Hepatic stellate cell (primary cell): Measurements from ENCODE around the gene RABGAP1L.

Experiments
- DNase-seq: peaks from one replicate; pipeline ENCODE4 v3.0.0; 2011; ENCODE audit warnings: low spot score

Gene RABGAP1L

DNA sequence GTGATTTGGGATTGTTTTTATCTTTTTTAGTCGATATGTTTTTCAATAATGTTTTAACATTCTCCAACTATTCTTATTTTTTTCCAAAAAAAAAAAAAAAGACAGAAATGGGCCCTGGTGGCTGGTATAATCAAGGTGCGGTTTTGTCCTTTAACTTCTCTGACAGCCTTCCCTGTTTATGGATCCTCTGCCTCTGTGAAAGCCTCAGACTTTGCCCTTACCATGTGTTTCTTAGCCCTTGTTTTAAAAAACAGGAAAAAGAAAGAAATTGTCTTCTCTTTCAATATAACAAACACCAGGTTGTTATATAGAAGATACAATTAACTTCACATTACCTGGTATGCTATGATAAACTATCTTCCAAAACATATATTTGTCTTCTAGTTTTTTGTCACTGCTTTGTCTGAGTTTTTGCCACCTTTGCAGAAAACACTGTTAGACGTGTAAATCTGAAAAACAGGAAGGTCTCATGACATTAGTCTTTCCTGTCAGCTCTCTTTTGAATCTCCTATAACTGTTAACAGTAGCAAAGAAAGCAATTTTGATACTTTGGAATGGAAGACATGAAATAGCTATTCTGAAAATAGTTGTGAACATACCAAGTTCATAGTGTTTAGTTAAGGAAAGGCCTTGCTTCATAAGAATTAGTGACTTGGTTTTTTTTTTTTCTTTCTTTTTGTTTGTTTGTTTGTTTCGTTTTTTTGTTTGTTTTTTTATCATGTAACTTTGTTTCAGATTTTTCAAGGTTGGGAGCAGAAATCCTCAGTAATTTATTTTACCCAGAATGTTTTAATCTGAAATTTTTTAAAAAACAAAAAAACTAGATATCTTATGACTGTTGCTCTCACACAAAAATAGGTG is 808.8 kb downstream of the RABGAP1L start:
- DNase-seq, result no peak

GRCh38 chr1:174968750-174969244 is 809.5 kb downstream of the RABGAP1L start:
- DNase-seq, result peak; percentile 14

DNA sequence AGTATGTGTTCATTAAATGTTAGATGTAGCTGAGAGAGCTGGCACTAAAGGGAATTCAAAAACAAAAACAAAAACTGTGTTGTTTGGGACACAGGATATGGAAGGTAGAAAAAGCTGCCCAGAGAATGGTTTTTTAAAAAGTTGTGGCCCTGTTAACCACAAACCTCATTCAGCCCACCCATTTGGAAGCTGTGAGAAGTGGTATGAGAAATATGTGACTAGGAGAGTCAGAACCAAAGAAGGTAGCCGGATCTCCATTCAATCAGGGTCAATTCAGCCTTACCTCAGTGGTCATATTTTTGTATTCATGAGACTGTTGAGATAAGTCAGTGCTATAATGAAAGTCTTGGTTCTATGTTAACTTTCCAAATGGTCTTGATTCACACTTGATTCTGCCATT is 810.7 kb downstream of the RABGAP1L start:
- DNase-seq, result no peak

GRCh38 chr1:174971466-174971865 is 812.1 kb downstream of the RABGAP1L start:
- DNase-seq, result no peak

DNA sequence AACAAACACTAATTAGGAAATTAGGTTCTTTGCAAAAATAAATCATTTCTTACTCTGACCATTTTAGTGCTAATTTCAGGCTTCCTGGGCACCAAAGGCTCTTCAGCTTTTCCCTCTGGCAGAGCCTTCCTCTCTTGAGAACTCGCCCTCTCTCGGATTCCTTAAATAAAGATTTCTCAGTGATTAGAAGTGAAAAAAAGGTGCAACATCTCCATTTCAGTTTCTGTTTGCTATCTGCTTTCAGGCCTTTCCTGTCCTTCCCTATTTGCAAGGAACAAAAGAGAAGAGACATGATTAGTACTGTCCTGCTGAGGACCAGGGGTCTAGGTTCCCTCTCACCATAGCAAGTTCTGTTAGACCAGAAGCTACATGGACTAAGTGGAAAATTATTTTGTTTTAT is 812.6 kb downstream of the RABGAP1L start:
- DNase-seq, result no peak

DNA sequence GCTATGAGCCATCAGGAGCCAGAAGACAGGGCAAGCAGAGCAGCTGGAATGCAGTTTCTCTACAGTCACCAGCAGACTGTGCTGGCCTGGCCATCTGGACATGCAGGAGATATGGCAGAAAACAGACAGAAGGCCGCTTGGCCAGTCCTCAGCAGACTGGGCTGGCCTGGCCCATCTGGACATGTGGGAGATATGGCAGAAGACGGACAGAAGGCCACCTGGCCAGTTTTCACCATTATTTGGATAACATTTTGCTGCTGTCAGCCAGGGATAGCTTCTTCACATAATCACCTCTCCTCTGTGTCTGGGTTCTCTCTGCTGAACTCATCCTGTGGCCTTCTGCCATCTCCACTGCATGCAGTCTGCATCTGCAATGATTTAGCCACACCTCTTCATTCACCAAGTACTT is 815.4 kb downstream of the RABGAP1L start:
- no peak for DNase-seq

- DNase-seq, result no peak
Measured at GRCh38 chr1:174975764-174976163, 816.4 kb downstream of the RABGAP1L start.

- peak; percentile 35 for DNase-seq
Measured at GRCh38 chr1:174976436-174977108, 817.3 kb downstream of the RABGAP1L start.

- DNase-seq, result peak; percentile 17
Measured at GRCh38 chr1:174982971-174983689, 823.8 kb downstream of the RABGAP1L start.

DNA sequence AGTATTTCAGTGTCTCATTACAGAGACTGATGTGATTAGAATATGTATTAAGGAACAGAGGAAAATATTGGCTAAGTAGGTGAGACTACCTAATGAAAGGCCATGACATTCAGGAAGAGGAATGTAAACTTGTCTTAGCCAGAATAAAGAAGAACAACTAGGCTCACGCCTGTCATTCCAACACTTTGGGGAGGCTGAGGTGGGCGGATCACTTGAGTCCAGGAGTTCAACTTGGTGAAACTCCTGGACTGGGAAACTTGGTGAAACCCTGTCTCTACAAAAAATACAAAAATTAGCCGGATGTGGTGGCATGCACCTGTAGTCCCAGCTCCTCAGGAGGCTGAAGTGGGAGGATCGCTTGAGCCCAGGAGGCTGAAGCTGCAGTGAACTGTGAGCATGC is 825.6 kb downstream of the RABGAP1L start:
- no peak for DNase-seq

- no peak for DNase-seq
Measured at GRCh38 chr1:174988539-174988938, 829.2 kb downstream of the RABGAP1L start.

DNA sequence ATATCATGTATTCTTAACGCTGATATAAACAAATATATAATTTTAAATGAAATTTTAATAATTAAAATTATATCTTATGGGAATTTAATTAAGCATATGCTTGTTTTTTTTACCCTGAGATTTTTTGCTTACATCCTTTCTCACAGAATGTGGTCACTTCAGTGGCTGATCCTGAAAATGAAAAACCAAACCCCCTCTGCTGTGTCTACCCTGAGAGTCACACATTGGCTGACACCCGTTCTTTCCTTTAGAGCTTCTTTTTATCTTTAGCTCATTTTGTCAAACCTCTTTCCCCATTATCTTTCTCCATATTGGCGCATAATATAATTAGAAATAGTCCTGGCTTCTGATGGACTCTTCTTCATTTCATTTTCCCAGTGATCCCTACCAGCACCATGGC is 829.7 kb downstream of the RABGAP1L start:
- no peak for DNase-seq

- DNase-seq, result no peak
Measured at GRCh38 chr1:174989536-174990220, 830.4 kb downstream of the RABGAP1L start.

- peak; percentile 69 for DNase-seq
Measured at GRCh38 chr1:174990382-174990999, 831.2 kb downstream of the RABGAP1L start.

GRCh38 chr1:174991473-174991872 is 832.2 kb downstream of the RABGAP1L start:
- no peak for DNase-seq

GRCh38 chr1:174995121-174995520 is 835.8 kb downstream of the RABGAP1L start:
- no peak for DNase-seq

DNA sequence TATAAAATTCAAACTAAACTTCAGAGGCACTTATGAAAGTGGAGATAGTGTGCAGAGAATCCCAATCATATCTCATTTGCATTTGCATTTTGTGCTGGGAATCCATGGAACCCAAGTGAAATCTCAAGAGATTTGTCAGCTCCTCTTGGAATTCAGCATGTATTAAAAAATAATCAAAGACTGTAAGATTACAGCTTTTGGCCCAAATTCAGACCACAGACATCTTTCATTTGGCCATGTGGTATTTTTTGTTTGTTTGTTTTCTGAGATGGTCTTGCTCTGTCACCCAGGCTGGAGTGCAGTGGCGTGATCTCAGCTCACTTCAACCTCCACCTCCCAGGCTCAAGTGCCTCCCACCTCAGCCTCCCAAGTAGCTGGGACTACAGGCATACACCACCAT is 836.6 kb downstream of the RABGAP1L start:
- DNase-seq, result no peak

DNA sequence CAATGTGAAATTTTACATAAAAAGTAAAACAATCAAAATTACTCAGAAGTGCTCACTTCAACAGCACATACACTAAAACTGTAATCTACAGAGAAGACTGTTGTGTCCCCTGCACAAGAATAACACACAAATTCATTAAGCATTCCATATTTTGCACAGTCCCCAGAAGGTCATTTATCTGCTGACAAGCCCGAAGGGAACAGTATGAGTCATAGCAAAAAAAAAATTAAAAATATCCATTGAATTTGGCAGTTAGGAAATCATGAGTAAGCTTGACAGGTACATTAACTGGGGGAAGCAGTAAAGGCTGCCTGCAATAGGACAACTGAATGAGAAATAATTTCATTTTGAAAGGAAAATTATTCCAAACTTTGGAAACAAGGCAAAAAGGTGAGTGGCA is 837.2 kb downstream of the RABGAP1L start:
- no peak for DNase-seq

DNA sequence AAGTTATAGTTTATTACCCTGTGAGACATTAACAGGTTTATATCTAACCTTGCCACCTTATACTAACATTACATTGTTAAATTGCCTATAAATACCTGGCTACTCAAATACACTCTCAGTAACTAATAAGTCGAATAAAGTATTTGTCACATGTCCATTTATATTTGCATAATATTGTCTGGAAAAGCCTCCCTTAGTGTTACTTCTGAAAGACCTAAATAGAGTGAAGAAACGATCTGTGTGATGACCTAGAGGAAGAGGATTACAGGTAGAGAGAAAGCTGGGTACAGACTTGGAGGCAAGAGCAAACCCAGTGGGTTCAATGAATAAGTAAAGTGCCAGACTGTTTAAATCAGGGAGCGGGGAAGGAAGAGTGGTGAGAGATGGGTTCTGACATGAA is 837.7 kb downstream of the RABGAP1L start:
- DNase-seq, result no peak

GRCh38 chr1:174998569-174999215 is 839.4 kb downstream of the RABGAP1L start:
- DNase-seq, result no peak
